HepG2 (cell line): ENCODE data around the gene MALT1. TPM values are rescaled to one million over a fixed set of nuclear protein-coding genes. Genes with fewer than 3 reads are reported as not detected.

Experiments
- ARNT2 ChIP-seq: sonication (generic); formaldehyde crosslinking; IDR thresholded peaks from 2 replicates; pipeline ENCODE4 v1.8.0; 2022; ENCODE audit warnings: mild to moderate bottlenecking, low read depth, missing genetic modification reagents, moderate library complexity
- CCDC6 ChIP-seq: sonication (generic); formaldehyde crosslinking; IDR thresholded peaks from 2 replicates; pipeline ENCODE4 v1.8.1; 2022; ENCODE audit warnings: mild to moderate bottlenecking, missing genetic modification reagents, moderate library complexity
- CEBPG ChIP-seq: IDR thresholded peaks from 2 replicates; pipeline ENCODE4 v1.6.1; 2016
- HIVEP1 ChIP-seq: sonication (generic); formaldehyde crosslinking; IDR thresholded peaks from 2 replicates; pipeline ENCODE4 v1.4.0; 2020; ENCODE audit warnings: mild to moderate bottlenecking, missing genetic modification reagents
- HNF4A ChIP-seq: sonication (generic); formaldehyde crosslinking; IDR thresholded peaks from 2 replicates; pipeline ENCODE4 v1.4.0; 2020; ENCODE audit warnings: missing genetic modification reagents
- HOXD1 ChIP-seq: sonication (generic); formaldehyde crosslinking; IDR thresholded peaks from 2 replicates; pipeline ENCODE4 v1.5.0; 2020; ENCODE audit warnings: missing genetic modification reagents
- IKZF1 ChIP-seq: fragments of 450-650 bp; IDR thresholded peaks from 2 replicates; pipeline ENCODE4 v1.7.1; 2016
- IKZF4 ChIP-seq: sonication (generic); formaldehyde crosslinking; IDR thresholded peaks from 2 replicates; pipeline ENCODE4 v1.5.1; 2020; ENCODE audit warnings: borderline replicate concordance, mild to moderate bottlenecking, low read depth, missing genetic modification reagents; ENCODE audit errors: not compliant biosample characterization
- JARID2 ChIP-seq: sonication (generic); formaldehyde crosslinking; IDR thresholded peaks from 2 replicates; pipeline ENCODE4 v1.8.1; 2023; ENCODE audit warnings: missing genetic modification reagents, inconsistent platforms; ENCODE audit not compliant: insufficient replicate concordance
- NFE2L1 ChIP-seq: sonication (generic); formaldehyde crosslinking; IDR thresholded peaks from 2 replicates; pipeline ENCODE4 v1.4.0; 2020; ENCODE audit warnings: missing genetic modification reagents, mild to moderate bottlenecking, borderline replicate concordance
- NFYC ChIP-seq: IDR thresholded peaks from 2 replicates; pipeline ENCODE4 v1.6.1; 2016; ENCODE audit warnings: missing genetic modification reagents, missing compliant biosample characterization
- NR3C1 ChIP-seq: sonication (generic); formaldehyde crosslinking; IDR thresholded peaks from 2 replicates; pipeline ENCODE4 v1.4.0; 2020; ENCODE audit warnings: missing genetic modification reagents
- PAF1 ChIP-seq: IDR thresholded peaks from 2 replicates; pipeline ENCODE4 v1.6.1; 2016; ENCODE audit warnings: missing genetic modification reagents, missing compliant biosample characterization
- SMAD1 ChIP-seq: sonication (generic); formaldehyde crosslinking; IDR thresholded peaks from 2 replicates; pipeline ENCODE4 v1.4.0; 2020; ENCODE audit warnings: missing genetic modification reagents, low read depth, mild to moderate bottlenecking, borderline replicate concordance
- SP140L ChIP-seq: sonication (generic); formaldehyde crosslinking; IDR thresholded peaks from 2 replicates; pipeline ENCODE4 v1.4.0; 2020; ENCODE audit warnings: missing genetic modification reagents, borderline replicate concordance
- THYN1 ChIP-seq: sonication (generic); formaldehyde crosslinking; IDR thresholded peaks from 2 replicates; pipeline ENCODE4 v1.8.1; 2023; ENCODE audit warnings: low read depth, mild to moderate bottlenecking, moderate library complexity, missing genetic modification reagents, borderline replicate concordance
- ZFP36L2 ChIP-seq: sonication (generic); formaldehyde crosslinking; IDR thresholded peaks from 2 replicates; pipeline ENCODE4 v1.4.0; 2020; ENCODE audit warnings: missing genetic modification reagents
- ZNF383 ChIP-seq: sonication (generic); formaldehyde crosslinking; IDR thresholded peaks from 2 replicates; pipeline ENCODE4 v1.4.0; 2020; ENCODE audit warnings: missing genetic modification reagents, mild to moderate bottlenecking, borderline replicate concordance
- ZNF468 ChIP-seq: sonication (generic); formaldehyde crosslinking; IDR thresholded peaks from 2 replicates; pipeline ENCODE4 v1.8.0; 2022; ENCODE audit warnings: mild to moderate bottlenecking, moderate library complexity, missing genetic modification reagents
- ZNF598 ChIP-seq: sonication (generic); formaldehyde crosslinking; IDR thresholded peaks from 2 replicates; pipeline ENCODE4 v1.5.1; 2020; ENCODE audit warnings: mild to moderate bottlenecking, missing genetic modification reagents, borderline replicate concordance
- ZNF674 ChIP-seq: sonication (generic); formaldehyde crosslinking; IDR thresholded peaks from 2 replicates; pipeline ENCODE4 v1.5.0; 2020; ENCODE audit warnings: low read depth, mild to moderate bottlenecking, missing genetic modification reagents
- ZNF790 ChIP-seq: sonication (generic); formaldehyde crosslinking; IDR thresholded peaks from 2 replicates; pipeline ENCODE4 v1.8.0; 2022; ENCODE audit warnings: missing genetic modification reagents, mild to moderate bottlenecking, borderline replicate concordance
- ZNF878 ChIP-seq: sonication (generic); formaldehyde crosslinking; IDR thresholded peaks from 2 replicates; pipeline ENCODE4 v1.8.1; 2023; ENCODE audit warnings: mild to moderate bottlenecking, missing genetic modification reagents, moderate library complexity
- ZSCAN31 ChIP-seq: sonication (generic); formaldehyde crosslinking; IDR thresholded peaks from 2 replicates; pipeline ENCODE4 v1.5.0; 2020; ENCODE audit warnings: low read depth, mild to moderate bottlenecking, missing genetic modification reagents
- polyA plus RNA-seq, 8 experiments: library from polyadenylated mRNA; depleted of rRNA in 3 of 8; stranded (reverse) in 7 of 8; unstranded in 1 of 8; fragments of >200 nt; fragmentation: Illumina TruSeq in 4 of 8; extraction: Trizol in 4 of 8; gene quantifications; 2 replicates each; pipeline versions ENCODE4 v1.2.1 to v1.2.3, GENCODE V29; 2011 to 2016; ENCODE audit warnings: low read depth in 4 of 8, missing spikeins in 1 of 8, mixed read lengths in 1 of 8; ENCODE audit not compliant: insufficient read depth in 1 of 8
- total RNA-seq, 5 experiments: library from RNA; depleted of rRNA; stranded (reverse); fragments of >200 nt; fragmentation: Illumina TruSeq; extraction: Trizol; gene quantifications; 2 replicates each; pipeline ENCODE4 v1.2.3, GENCODE V29; 2016; ENCODE audit warnings: low read depth in 1 of 5
- TF ChIP-seq, protein P1 (sequence below): sonication (generic); formaldehyde crosslinking; IDR thresholded peaks from 2 replicates; pipeline ENCODE4 v1.4.0; 2020; ENCODE audit warnings: mild to moderate bottlenecking, missing genetic modification reagents
- TF ChIP-seq, protein P2 (sequence below): IDR thresholded peaks from 2 replicates; pipeline ENCODE4 v1.6.1; 2016; ENCODE audit warnings: control low read depth
- TF ChIP-seq, protein P3 (sequence below): sonication (generic); formaldehyde crosslinking; IDR thresholded peaks from 2 replicates; pipeline ENCODE4 v1.4.0; 2020; ENCODE audit warnings: missing genetic modification reagents
- TF ChIP-seq, protein P4 (sequence below): sonication (generic); formaldehyde crosslinking; conservative IDR thresholded peaks from 2 replicates; pipeline ENCODE4 v1.8.1; 2023; ENCODE audit warnings: missing genetic modification reagents

MALT1 gene
- total and polyA plus RNA-seq, 2 of the 13 experiments (the other 11 are each of a cell fraction or from before 2014, with no cell fraction given): 43.9 to 89.0 TPM

- TF ChIP-seq ZNF790 (CRISPR knock-in tag) (peak; percentile 80; the same call in 1 of the 2 replicates), JARID2 (CRISPR knock-in tag) (no peak), THYN1 (CRISPR knock-in tag) (no peak), ZNF598 (CRISPR knock-in tag) (no peak), HIVEP1 (CRISPR knock-in tag) (no peak; the same call in 1 of the 2 replicates), ZNF383 (CRISPR knock-in tag) (no peak), SP140L (no peak), NFYC (CRISPR knock-in tag) (no peak), CEBPG (CRISPR knock-in tag) (no peak), HOXD1 (CRISPR knock-in tag) (no peak; the same call in 1 of the 2 replicates), ZSCAN31 (CRISPR knock-in tag) (no peak), IKZF1 (no peak), ZNF878 (CRISPR knock-in tag) (0 out of 2 replicates have a peak, but pooled peaks have one; percentile 32), ARNT2 (peak; percentile 87), CCDC6 (CRISPR knock-in tag) (0 out of 2 replicates have a peak, but pooled peaks have one; percentile 5), ZNF674 (no peak), ZNF468 (CRISPR knock-in tag) (no peak), NFE2L1 (CRISPR knock-in tag) (no peak), IKZF4 (no peak), HNF4A (CRISPR knock-in tag) (no peak), NR3C1 (CRISPR knock-in tag) (no peak), ZFP36L2 (CRISPR knock-in tag) (no peak), PAF1 (CRISPR knock-in tag) (no peak), SMAD1 (CRISPR knock-in tag) (no peak)
- TF ChIP-seq, protein P1, sequence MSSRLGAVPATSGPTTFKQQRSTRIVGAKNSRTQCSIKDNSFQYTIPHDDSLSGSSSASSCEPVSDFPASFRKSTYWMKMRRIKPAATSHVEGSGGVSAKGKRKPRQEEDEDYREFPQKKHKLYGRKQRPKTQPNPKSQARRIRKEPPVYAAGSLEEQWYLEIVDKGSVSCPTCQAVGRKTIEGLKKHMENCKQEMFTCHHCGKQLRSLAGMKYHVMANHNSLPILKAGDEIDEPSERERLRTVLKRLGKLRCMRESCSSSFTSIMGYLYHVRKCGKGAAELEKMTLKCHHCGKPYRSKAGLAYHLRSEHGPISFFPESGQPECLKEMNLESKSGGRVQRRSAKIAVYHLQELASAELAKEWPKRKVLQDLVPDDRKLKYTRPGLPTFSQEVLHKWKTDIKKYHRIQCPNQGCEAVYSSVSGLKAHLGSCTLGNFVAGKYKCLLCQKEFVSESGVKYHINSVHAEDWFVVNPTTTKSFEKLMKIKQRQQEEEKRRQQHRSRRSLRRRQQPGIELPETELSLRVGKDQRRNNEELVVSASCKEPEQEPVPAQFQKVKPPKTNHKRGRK (CRISPR knock-in tag): no peak
- TF ChIP-seq, protein P2, sequence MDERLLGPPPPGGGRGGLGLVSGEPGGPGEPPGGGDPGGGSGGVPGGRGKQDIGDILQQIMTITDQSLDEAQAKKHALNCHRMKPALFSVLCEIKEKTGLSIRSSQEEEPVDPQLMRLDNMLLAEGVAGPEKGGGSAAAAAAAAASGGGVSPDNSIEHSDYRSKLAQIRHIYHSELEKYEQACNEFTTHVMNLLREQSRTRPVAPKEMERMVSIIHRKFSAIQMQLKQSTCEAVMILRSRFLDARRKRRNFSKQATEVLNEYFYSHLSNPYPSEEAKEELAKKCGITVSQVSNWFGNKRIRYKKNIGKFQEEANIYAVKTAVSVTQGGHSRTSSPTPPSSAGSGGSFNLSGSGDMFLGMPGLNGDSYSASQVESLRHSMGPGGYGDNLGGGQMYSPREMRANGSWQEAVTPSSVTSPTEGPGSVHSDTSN (CRISPR knock-in tag): no peak
- TF ChIP-seq, protein P3, sequence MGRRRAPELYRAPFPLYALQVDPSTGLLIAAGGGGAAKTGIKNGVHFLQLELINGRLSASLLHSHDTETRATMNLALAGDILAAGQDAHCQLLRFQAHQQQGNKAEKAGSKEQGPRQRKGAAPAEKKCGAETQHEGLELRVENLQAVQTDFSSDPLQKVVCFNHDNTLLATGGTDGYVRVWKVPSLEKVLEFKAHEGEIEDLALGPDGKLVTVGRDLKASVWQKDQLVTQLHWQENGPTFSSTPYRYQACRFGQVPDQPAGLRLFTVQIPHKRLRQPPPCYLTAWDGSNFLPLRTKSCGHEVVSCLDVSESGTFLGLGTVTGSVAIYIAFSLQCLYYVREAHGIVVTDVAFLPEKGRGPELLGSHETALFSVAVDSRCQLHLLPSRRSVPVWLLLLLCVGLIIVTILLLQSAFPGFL (CRISPR knock-in tag): no peak
- TF ChIP-seq, protein P4, sequence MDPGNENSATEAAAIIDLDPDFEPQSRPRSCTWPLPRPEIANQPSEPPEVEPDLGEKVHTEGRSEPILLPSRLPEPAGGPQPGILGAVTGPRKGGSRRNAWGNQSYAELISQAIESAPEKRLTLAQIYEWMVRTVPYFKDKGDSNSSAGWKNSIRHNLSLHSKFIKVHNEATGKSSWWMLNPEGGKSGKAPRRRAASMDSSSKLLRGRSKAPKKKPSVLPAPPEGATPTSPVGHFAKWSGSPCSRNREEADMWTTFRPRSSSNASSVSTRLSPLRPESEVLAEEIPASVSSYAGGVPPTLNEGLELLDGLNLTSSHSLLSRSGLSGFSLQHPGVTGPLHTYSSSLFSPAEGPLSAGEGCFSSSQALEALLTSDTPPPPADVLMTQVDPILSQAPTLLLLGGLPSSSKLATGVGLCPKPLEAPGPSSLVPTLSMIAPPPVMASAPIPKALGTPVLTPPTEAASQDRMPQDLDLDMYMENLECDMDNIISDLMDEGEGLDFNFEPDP: no peak
Observed at GRCh38 chr18:58671111-58671631, at the start of gene MALT1 (continued).
